A549 treated with CpdA at 1 μM for 4 hours (cell line): ENCODE data around the gene BST1. TPM values are rescaled to one million over a fixed set of nuclear protein-coding genes. Genes with fewer than 3 reads are reported as not detected.

Experiments used
- total RNA-seq: library from RNA; stranded (reverse); fragments of 200-300 nt; extraction: Qiagen RNA extraction; gene quantifications from 5 replicates; pipeline ENCODE4 v1.2.3, GENCODE V29; 2022; ENCODE audit warnings: low read depth

Gene BST1
- 15.8 to 20.7 TPM (median 18.2 TPM) in 5 replicates for total RNA-seq

GRCh38 chr4:15702941-15703403 is at the start of gene BST1:
Gene BST1, plus strand, starts transcription at chr4:15703065. Its CDS starts 80 bp downstream, at chr4:15703145.

GRCh38 chr4:15655223-15656037 is 47.4 kb upstream of the BST1 start, which contains the start of gene FBXL5:
Gene FBXL5, minus strand, starts transcription at chr4:15655357. Its CDS starts 70 bp downstream, at chr4:15655287.

GRCh38 chr4:15681372-15682241 is 21.3 kb upstream of the BST1 start, which contains the start of gene FAM200B:
Gene FAM200B, plus strand, starts transcription at chr4:15681827. Its CDS starts 5,151 bp downstream, at chr4:15686978.

GRCh38 chr4:15778289-15779241 is 75.7 kb downstream of the BST1 start, which contains the start of gene CD38:
Gene CD38, plus strand, starts transcription at chr4:15778328. Its CDS starts 87 bp downstream, at chr4:15778415.

Other genes starting within 250 kb of the BST1 start
- 10.0 to 14.3 TPM (median 12.9 TPM) in 5 replicates for gene CC2D2A, start 233.2 kb upstream of the BST1 start, total RNA-seq
- 26.5 to 35.1 TPM (median 30.8 TPM) in 5 replicates for gene FBXL5, start 47.7 kb upstream of the BST1 start, total RNA-seq
- 31.4 to 37.4 TPM (median 32.3 TPM) in 5 replicates for gene FAM200B, start 21.2 kb upstream of the BST1 start, total RNA-seq
- gene CD38, start 75.3 kb downstream of the BST1 start, total RNA-seq = 7.9 to 10.4 TPM (median 8.6 TPM) in 5 replicates
- gene FGFBP1, start 235.7 kb downstream of the BST1 start, total RNA-seq = 3.3 to 4.3 TPM (median 3.8 TPM) in 5 replicates